HG02588 (cell line): Measurements from ENCODE around the gene ARHGAP4.

Experiments
- ATAC-seq: cut with Tn5 transposase; IDR thresholded peaks from one replicate; pipeline ENCODE4 v1.9.1; 2021; ENCODE audit warnings: mild to moderate bottlenecking, moderate library complexity; ENCODE audit not compliant: unreplicated experiment

Gene ARHGAP4

DNA sequence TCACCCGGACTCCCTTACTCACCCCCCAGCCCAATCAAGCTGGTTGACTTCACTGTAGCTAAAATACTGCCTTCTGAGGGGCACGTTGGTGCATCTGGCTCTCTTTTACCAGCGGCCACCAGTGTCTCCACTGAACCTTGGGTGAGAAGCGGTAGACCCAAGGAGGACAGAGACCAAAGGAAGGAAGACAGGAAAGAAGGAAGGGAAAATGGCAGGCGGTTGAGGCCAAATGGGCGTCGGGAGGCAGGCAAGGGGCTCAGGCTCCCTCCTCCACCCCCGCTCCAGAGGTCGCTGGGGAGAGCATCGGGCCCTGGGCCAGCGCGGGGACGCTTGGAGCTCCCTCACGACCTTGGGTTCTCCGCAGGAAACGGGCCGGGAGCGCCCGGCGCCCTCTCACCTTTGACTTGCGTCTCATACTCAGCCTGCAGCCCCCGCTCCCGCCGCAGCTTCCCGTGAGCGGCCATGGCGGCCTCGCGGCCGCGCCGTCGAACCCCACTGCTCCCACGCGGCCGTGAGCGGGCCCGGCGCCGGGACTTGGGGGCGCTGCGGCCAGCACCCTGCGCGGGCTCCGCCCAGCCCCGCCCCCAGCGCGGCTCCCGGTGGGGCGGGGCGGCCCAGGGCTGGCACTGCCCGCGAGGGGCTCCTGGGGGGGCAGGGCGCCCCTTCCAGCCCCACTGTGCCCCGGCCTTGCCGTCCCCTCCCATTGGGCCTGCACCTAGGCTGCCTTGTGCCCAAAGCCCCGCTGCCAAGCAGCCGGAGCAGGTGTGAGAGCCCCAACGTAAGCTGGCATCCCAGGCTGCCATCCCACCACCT is at the start of gene ARHGAP4:
Gene ARHGAP4, minus strand, starts transcription at position 526 of the 813 bp plus-strand sequence. Its CDS starts 62 bp downstream, at position 464.
- no peak for ATAC-seq

DNA sequence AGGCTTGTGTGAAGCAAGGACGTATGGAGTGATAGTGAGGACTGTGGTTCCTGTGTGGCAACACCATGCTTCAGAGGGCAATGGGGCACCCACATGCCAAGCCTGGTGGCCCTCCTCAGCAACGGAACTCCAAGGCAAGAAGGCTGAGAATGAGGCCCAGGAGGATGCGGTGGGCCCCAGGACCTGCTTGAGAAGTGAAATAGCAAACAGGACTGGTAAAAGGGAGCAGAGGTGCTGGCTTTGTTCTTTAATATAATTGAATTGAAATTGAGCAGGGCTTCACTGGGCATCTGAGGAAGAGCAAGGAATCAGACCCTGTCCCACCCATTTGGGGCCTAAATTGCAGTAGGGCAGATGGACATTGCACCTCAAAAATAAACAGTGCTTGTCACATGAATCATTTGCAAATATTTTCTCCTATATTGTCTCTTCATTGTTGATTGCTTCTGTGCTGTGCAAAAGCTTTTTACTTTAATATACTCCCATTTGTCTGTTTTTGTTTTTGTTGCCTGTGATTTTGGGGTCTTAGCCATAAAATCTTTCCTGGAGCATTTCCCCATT is 48.7 kb upstream of the ARHGAP4 start:
- no peak for ATAC-seq

DNA sequence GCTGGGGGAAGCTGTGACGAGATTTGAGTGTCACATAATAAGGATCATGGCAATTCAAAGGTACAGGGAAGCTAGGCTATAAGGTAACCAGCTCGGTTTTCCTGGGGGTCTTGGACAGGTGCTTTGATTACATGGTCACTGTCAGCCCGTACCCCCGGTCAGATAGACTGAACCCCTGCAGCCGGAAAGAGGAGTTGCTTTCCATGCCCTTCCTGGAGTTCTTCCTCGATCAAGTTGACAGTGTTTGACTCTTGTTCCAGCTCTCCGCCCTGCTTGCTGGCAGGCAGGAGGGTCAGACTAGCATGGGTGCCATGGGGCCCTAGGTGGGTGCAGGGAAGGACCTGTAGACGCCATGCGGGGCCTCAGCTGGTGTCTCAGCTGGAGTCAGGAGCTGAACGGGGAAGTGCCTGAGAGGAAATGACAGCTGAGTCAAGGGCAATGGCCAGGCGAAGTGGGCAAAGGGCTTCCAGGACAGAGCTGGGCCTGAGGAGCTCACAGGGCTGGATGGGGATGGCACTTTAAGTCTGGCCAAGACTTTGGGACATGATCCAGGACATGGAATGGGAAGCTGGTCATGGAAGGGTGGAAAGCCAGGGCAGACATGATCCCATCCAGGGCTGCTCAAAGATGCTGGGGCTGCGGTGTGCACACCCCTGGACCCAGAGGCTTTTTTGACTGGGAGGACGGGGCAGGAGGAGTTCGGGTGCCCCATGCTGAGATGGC is 48.1 kb upstream of the ARHGAP4 start:
- ATAC-seq, result no peak

DNA sequence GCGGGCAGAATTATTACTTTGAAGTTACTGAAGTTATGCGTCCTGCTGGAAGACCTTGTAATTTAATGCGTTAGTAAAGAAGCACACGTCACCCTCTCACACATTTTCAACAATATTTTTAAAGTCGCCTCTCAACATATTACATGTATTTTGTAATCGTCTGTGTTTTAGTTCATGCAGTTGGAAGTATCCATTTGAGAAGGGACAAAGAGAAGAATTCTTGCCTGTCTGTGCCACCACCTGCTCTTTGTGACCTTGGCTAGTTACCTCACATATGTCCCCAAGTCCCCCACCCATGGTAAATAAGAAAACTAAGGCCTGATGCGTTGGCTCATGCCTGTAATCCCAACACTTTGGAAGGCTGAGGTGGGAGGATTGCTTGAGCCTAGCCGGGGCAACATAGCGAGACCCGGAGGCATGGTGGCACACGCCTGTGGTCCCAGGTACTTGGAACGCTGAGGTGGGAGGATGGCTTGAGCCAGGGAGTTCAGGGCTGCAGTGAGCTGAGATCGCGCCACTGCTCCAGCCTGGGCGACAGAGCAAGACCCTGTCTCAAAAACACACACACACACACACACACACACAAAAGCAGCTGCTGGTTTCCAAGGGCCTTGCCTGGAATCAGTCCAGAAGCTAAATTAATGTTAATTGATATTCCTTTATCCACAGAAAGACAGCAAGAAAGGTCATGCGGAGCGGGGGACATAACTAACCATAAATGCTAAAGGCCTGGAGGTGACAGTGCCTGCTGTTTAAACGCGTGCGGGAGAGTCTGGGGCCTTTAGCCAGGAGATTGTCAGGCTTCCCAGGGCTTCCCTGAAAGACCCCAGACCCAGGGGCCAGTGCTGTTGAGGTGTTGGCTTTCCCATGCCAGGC is 47.3 kb upstream of the ARHGAP4 start:
- no peak for ATAC-seq

- peak; percentile 49 for ATAC-seq
Measured at GRCh38 chrX:153972368-153973126, 46.5 kb upstream of the ARHGAP4 start, which contains the start of gene TMEM187. Gene TMEM187 (plus strand): TSS chrX:153972754. CDS start chrX:153982063, 9,309 bp downstream.

GRCh38 chrX:153971450-153972367 is 45.6 kb upstream of the ARHGAP4 start, which contains the start of gene HCFC1:
Gene HCFC1 (minus strand): TSS chrX:153971818. CDS start chrX:153970840, 978 bp downstream.
- ATAC-seq, result peak; percentile 41

GRCh38 chrX:153971124-153971449 is 45.0 kb upstream of the ARHGAP4 start:
- peak; percentile 35 for ATAC-seq

- ATAC-seq, result no peak
Measured at GRCh38 chrX:153970357-153971123, 44.5 kb upstream of the ARHGAP4 start.

DNA sequence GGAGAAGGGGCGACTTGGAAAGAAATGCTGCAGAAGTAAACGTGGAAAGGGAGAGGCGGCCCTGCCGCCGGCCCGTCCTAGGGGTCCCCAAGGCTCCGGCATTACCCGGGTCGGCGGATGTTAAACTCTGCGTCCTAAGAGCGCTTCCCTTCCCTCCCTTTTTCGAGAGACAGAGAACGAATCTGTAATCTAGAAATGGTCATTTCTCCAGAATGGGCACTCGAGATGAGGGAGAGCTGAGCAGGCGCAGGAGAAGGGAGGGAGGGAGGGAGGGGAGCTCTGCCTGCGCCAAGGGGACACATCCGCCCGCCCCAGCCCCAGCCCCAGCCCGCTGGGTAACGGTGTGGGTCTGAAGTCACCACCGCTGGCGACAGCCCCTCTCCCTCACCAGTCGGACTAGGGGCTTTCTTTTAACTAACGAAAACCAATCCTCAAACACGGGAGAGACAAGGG is 43.9 kb upstream of the ARHGAP4 start:
- no peak for ATAC-seq

DNA sequence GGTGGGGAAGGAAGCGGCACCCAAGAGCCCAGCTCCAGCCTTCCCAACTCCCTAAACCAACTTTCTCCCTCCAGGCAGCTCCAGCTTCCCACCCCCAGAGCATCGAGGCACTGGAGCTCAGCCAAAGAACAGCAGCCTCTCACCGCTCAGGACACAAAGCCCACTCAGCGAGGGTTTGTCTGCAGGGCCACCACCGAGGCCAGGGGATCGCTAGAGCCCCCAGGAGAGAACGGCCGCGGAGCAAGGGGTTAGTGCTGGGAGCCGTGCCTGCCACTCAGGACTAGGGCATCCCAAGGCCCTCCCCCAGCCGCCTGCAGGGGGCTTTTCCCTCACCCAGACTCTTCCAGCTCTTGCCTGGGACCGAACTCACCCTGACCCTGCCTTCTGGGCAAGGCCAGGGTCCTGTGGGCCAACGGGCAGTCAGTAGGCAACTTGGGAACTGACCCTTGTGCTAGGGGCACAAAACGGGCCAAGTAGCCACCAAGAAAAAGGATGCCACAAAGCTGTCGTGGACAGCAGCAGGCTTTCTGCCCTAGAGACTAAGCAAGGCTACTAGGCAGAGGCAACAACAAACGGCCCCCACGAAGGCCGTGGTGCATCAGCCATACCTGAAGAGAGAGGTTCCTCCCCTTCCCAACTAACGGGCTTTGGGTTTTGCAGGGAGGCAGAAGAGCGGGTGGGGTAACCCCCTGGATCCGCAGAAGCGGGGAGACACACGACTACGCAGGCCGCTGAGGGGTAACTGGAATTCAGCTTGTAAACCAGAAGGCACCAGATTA is 43.2 kb upstream of the ARHGAP4 start:
- no peak for ATAC-seq

DNA sequence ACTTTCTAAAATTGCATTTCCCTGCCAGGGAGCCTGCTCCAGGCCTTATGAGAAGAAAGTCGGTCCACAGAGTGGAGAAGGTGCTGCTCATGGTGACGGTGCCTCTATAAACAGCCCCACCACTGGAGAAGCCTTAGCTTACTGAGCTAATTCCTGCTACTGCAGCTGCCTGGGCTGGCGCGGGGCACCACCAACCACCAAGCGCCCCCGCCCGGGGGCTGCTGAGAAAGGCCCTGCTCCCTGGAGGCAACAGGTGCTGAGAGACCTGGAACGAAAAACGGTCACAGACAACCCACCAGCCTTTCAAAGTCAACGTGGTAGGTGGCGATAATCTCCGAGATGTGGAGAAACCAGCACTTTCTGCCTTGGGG is 42.7 kb upstream of the ARHGAP4 start:
- ATAC-seq, result no peak

- no peak for ATAC-seq
Measured at GRCh38 chrX:153968255-153968654, 42.2 kb upstream of the ARHGAP4 start.

DNA sequence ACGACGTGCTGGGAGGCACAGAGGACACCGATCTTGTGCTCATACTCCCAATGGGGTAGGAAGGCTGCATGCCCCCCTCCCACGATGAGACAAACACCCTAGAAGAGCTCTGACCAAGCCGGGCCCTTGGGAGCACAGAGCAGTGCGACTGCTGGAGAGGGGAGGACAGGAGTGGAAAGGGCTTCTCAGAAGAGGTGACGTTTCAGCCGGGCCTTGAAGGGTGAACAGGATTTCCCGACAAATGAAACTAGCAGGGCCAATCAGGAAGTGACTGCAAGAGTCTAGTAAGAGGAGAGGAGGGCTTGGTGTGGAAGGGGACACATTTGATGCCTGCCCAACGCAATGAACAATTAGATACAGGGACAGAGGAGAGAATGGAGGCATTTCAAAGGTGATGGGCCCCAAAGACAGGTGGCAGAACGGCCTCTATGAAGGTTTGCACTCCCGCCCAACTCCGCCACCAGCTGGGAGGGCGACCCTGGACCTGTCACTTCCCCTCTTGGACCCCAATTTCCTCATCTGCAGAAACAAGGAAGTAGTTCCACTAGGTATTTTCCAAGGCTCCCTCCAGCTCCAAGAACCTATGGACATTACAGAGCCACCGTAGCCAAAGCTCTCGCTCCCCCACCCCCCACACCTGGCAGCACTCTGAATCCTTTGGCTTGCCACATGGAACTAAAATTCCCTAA is 41.6 kb upstream of the ARHGAP4 start:
- no peak for ATAC-seq

- ATAC-seq, result no peak
Measured at GRCh38 chrX:153966841-153967535, 40.9 kb upstream of the ARHGAP4 start.

DNA sequence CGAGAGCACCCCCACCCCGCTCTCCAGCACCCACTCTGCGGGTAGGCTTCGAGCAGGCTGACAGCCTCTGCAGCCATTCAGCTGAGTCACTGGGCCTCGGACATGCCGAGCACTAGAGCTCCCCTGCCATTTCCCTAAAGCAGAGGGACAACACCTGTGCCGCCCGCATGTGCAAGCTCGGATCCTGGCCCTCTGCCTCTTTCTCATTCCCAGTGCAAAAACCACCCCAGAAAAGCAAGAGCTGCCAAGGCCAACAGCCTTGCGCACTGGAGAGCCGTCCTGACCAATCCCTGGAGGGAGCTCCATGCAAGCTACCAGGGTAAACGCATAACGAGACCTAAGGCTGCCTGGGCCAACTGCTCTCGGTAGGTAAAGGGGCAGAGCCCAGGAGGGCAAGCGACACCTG is 40.2 kb upstream of the ARHGAP4 start:
- no peak for ATAC-seq

DNA sequence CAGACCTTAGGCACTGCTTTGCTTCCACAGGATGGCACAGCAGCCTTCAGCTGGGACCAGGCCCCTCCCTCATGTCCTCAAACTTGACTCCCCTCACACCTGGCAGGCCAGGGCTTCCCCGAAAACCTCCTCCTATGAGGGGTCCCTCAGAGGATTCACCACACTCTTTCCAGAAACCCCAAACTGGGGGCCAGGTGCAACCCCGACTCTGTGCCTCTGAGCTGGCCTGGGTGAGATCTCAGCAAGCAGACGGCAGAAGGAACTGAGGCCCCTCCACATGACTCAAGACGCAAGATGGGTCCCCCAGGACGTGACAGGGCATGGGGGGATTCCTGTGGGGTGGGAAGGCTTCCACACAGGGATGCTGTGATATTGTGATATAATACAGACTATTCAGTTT is 39.3 kb upstream of the ARHGAP4 start:
- no peak for ATAC-seq
